Ascending aorta (tissue), 2 donors: ENCODE results near the gene PTX3. TPM values are rescaled to one million over a fixed set of nuclear protein-coding genes. Genes with fewer than 3 reads are reported as not detected.

Source experiments
- DNase-seq, 2 donors: peaks; one replicate each; pipeline ENCODE4 v3.0.0-alpha.2; 2019; ENCODE audit warnings: low spot score in 2 of 2
- H3K27ac ChIP-seq, 2 donors: fragments of 200-600 bp; sonication (generic); one replicate each; pipeline ENCODE4 v1.5.1; 2016 to 2017; ENCODE audit warnings: mild to moderate bottlenecking in 1 of 2
- H3K27me3 ChIP-seq: fragments of 200-600 bp; sonication (generic); one replicate; pipeline ENCODE4 v1.5.1; 2017
- H3K36me3 ChIP-seq, 2 donors: fragments of 200-600 bp; sonication (generic); one replicate each; pipeline ENCODE4 v1.5.1; 2016
- H3K4me1 ChIP-seq, 2 donors: fragments of 200-600 bp; sonication (generic); one replicate each; pipeline ENCODE4 v1.5.1; 2016 to 2017; ENCODE audit warnings: mild to moderate bottlenecking in 1 of 2
- H3K4me3 ChIP-seq, 2 donors: fragments of 200-600 bp; sonication (generic); one replicate each; pipeline ENCODE4 v1.5.1; 2016 to 2017; ENCODE audit warnings: mild to moderate bottlenecking in 1 of 2
- H3K9me3 ChIP-seq, 2 donors: fragments of 200-600 bp; sonication (generic); one replicate each; pipeline ENCODE4 v1.5.1; 2016
- CTCF ChIP-seq, 3 experiments: fragments of 200-600 bp in 2 of 3; fragments of 450-650 bp in 1 of 3; sonication (generic) in 2 of 3; IDR thresholded peaks; one replicate each; pipeline ENCODE4 v1.5.1; 2016 to 2019; ENCODE audit warnings: antibody characterized with exemption in 3 of 3, mild to moderate bottlenecking in 1 of 3, moderate library complexity in 1 of 3
- intact Hi-C: fragments of 100-400 bp; cut with DNase I; formaldehyde crosslinking; loops from one replicate; pipeline ENCODE4 v1.15.1; 2023
- total RNA-seq: library from RNA; depleted of rRNA; stranded (reverse); fragments of >200 nt; gene quantifications from one replicate; pipeline ENCODE4 v1.1.0, GENCODE V29; 2016

The PTX3 gene
- total RNA-seq, 1 donor from 2014 or later, result 9.2 TPM

DNA sequence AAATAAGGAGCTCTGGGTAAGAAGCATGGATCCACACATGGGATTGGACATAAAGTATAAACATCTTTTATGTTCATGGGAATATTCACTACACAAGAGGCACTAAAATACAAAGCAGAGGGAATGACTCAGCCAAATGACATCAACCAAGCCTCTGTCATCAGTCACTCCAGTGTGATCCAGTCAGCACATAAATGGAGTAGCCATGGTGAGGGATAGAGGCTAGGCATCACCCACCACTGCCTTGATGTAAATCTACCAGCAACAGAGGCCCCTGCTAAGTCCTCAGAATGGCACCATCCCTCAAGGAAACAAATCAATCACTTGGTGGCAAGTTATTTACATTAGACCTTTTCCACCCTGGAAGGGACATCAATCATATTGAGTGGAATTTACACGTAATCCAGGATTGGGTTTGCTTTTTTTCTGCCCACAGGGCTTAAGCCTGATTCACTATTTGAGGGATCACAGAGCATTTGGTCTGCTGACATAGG is 39.3 kb downstream of the PTX3 start:
- no peaks in the 10 kb centered on the region for H3K27me3 ChIP-seq
- H3K27ac ChIP-seq, result no peak overlapping the region
- no peaks in the 10 kb centered on the region for H3K9me3 ChIP-seq
- H3K4me1 ChIP-seq, result no peaks in the 10 kb centered on the region
- no peaks in the 10 kb centered on the region for H3K36me3 ChIP-seq
- H3K4me3 ChIP-seq, result no peak overlapping the region
- no peak for TF ChIP-seq CTCF (IDR thresholded peaks at IDR 0.05)
- intact Hi-C loops, result no loop called here
- no peak for DNase-seq

- Histone ChIP-seq H3K4me3 (no peak overlapping the region), H3K36me3 (no peaks in the 10 kb centered on the region), H3K27me3 (no peaks in the 10 kb centered on the region), H3K9me3 (no peaks in the 10 kb centered on the region), H3K27ac (no peak overlapping the region), H3K4me1 (no peaks in the 10 kb centered on the region)
- intact Hi-C loops, result no loop called here
- TF ChIP-seq CTCF (IDR thresholded peaks at IDR 0.05), result no peak
- no peak for DNase-seq
Measured at GRCh38 chr3:157477441-157477840, 40.8 kb downstream of the PTX3 start.

GRCh38 chr3:157479464-157480243 is 43.0 kb downstream of the PTX3 start:
- H3K4me1 ChIP-seq, result no peaks in the 10 kb centered on the region
- TF ChIP-seq CTCF (IDR thresholded peaks at IDR 0.05), result no peak
- no peak for DNase-seq
- H3K9me3 ChIP-seq, result no peaks in the 10 kb centered on the region
- H3K27me3 ChIP-seq, result no peaks in the 10 kb centered on the region
- no peak overlapping the region for H3K4me3 ChIP-seq
- intact Hi-C loops, result no loop called here
- no peak overlapping the region for H3K27ac ChIP-seq
- no peaks in the 10 kb centered on the region for H3K36me3 ChIP-seq

GRCh38 chr3:157487339-157487738 is 50.7 kb downstream of the PTX3 start:
- Histone ChIP-seq H3K27me3 (no peaks in the 10 kb centered on the region), H3K4me1 (no peaks in the 10 kb centered on the region), H3K27ac (no peak overlapping the region), H3K9me3 (no peaks in the 10 kb centered on the region), H3K4me3 (no peak overlapping the region), H3K36me3 (no peaks in the 10 kb centered on the region)
- intact Hi-C loops, result no loop called here
- DNase-seq, result no peak
- TF ChIP-seq CTCF (IDR thresholded peaks at IDR 0.05), result no peak

DNA sequence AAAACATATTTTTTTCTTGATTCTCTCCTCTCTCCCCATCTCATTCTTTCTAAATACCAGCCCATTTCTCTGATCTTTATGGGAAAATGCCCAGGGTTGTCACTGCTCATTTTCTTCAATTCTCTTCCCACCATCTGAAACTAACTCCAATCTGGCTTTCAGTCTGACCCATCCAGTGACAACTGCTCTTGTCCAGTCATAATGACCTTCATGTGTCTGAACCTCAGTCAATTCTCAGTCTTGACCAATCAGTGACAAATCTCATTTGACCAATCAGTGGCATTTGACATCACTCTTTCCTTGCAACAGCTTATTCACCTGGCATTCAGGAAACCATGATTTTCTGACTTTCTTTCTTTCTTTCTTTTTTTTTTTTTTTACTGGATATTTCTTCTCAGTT is 51.5 kb downstream of the PTX3 start:
- Histone ChIP-seq H3K27me3 (no peaks in the 10 kb centered on the region), H3K9me3 (no peaks in the 10 kb centered on the region), H3K27ac (no peak overlapping the region), H3K4me1 (no peaks in the 10 kb centered on the region), H3K36me3 (no peaks in the 10 kb centered on the region), H3K4me3 (no peak overlapping the region)
- intact Hi-C loops, result no loop called here
- TF ChIP-seq CTCF (IDR thresholded peaks at IDR 0.05), result no peak
- no peak for DNase-seq
